Measurements from ENCODE around the gene KDM2B.

Gene KDM2B

GRCh38 chr12:121417847-121418246 is 163.0 kb downstream of the KDM2B start:
- no peak overlapping the region for H3K4me2 ChIP-seq (ENCODE audit: low read length)
- H3K79me1 ChIP-seq (ENCODE audit: low read length): peaks cover 3% of the 10 kb centered on the region
- H3K23ac ChIP-seq (ENCODE audit: low read length): no peak overlapping the region
- WGBS (ENCODE audit: extremely low coverage, insufficient coverage, low lambda C conversion rate): no CpG with 5 or more reads among the region's 6 CpGs
- peaks cover 19% of the 10 kb centered on the region for H3K36me3 ChIP-seq (ENCODE audit: control insufficient read depth, insufficient read depth, low read length)
- H2BK5ac ChIP-seq (ENCODE audit: low read length): no peak overlapping the region
- H3K79me2 ChIP-seq (ENCODE audit: control insufficient read depth, insufficient read depth, low read length): no peaks in the 10 kb centered on the region
- no peak overlapping the region for H3K27ac ChIP-seq (ENCODE audit: low read depth, low read length)
- H2BK120ac ChIP-seq (ENCODE audit: low read depth, low read length): no peak overlapping the region
- no peaks in the 10 kb centered on the region for H3K27me3 ChIP-seq (ENCODE audit: insufficient read depth, low read length, poor library complexity)
- no peak overlapping the region for H4K5ac ChIP-seq (ENCODE audit: low read length)
- no peak overlapping the region for H3K4me3 ChIP-seq (ENCODE audit: low read length)
- no peak overlapping the region for H3K56ac ChIP-seq (ENCODE audit: low read length)
- no peak overlapping the region for H3K4ac ChIP-seq (ENCODE audit: low read depth, low read length)
- no peak overlapping the region for H3K9ac ChIP-seq (ENCODE audit: low read length)
- no peak overlapping the region for H3K18ac ChIP-seq (ENCODE audit: low read length)
- H2AK5ac ChIP-seq (ENCODE audit: low read length): no peak overlapping the region
- no peak overlapping the region for H4K8ac ChIP-seq (ENCODE audit: low read depth, low read length)
- no peak overlapping the region for H2BK15ac ChIP-seq (replicated peaks; ENCODE audit: low read depth)
- DNase-seq: no peak
- H3K4me1 ChIP-seq (ENCODE audit: control insufficient read depth, low read depth, low read length): no peaks in the 10 kb centered on the region

- H3K4ac ChIP-seq (ENCODE audit: low read depth, low read length): no peak overlapping the region
- H3K23ac ChIP-seq (ENCODE audit: low read length): no peak overlapping the region
- H4K8ac ChIP-seq (ENCODE audit: low read depth, low read length): no peak overlapping the region
- no peak overlapping the region for H3K18ac ChIP-seq (ENCODE audit: low read length)
- no peak overlapping the region for H3K4me2 ChIP-seq (ENCODE audit: low read length)
- no peak overlapping the region for H3K4me3 ChIP-seq (ENCODE audit: low read length)
- H3K27me3 ChIP-seq (ENCODE audit: insufficient read depth, low read length, poor library complexity): no peaks in the 10 kb centered on the region
- no peak overlapping the region for H2BK5ac ChIP-seq (ENCODE audit: low read length)
- DNase-seq: no peak
- H2BK15ac ChIP-seq (replicated peaks; ENCODE audit: low read depth): no peak overlapping the region
- H3K9ac ChIP-seq (ENCODE audit: low read length): no peak overlapping the region
- H3K79me2 ChIP-seq (ENCODE audit: control insufficient read depth, insufficient read depth, low read length): peaks cover 2% of the 10 kb centered on the region
- no peak overlapping the region for H3K27ac ChIP-seq (ENCODE audit: low read depth, low read length)
- H2AK5ac ChIP-seq (ENCODE audit: low read length): no peak overlapping the region
- H3K56ac ChIP-seq (ENCODE audit: low read length): no peak overlapping the region
- peaks cover 5% of the 10 kb centered on the region for H3K79me1 ChIP-seq (ENCODE audit: low read length)
- no peaks in the 10 kb centered on the region for H3K4me1 ChIP-seq (ENCODE audit: control insufficient read depth, low read depth, low read length)
- no peak overlapping the region for H2BK120ac ChIP-seq (ENCODE audit: low read depth, low read length)
- no peak overlapping the region for H4K5ac ChIP-seq (ENCODE audit: low read length)
- no CpG with 5 or more reads among the region's 1 CpG for WGBS (ENCODE audit: extremely low coverage, insufficient coverage, low lambda C conversion rate)
- peaks cover 7% of the 10 kb centered on the region for H3K36me3 ChIP-seq (ENCODE audit: control insufficient read depth, insufficient read depth, low read length)
These were observed 166.9 kb downstream of the KDM2B start for GRCh38 chr12:121413917-121414316.

- Histone ChIP-seq H3K79me1 (ENCODE audit: low read length) (peaks cover 9% of the 10 kb centered on the region), H3K79me2 (ENCODE audit: control insufficient read depth, insufficient read depth, low read length) (peaks cover 19% of the 10 kb centered on the region), H3K36me3 (ENCODE audit: control insufficient read depth, insufficient read depth, low read length) (no peaks in the 10 kb centered on the region), H3K4me3 (ENCODE audit: low read length) (no peak overlapping the region), H2AK5ac (ENCODE audit: low read length) (no peak overlapping the region), H2BK5ac (ENCODE audit: low read length) (no peak overlapping the region), H4K5ac (ENCODE audit: low read length) (no peak overlapping the region), H4K8ac (ENCODE audit: low read depth, low read length) (no peak overlapping the region), H3K9ac (ENCODE audit: low read length) (no peak overlapping the region), H3K27me3 (ENCODE audit: insufficient read depth, low read length, poor library complexity) (no peaks in the 10 kb centered on the region), H2BK15ac (replicated peaks; ENCODE audit: low read depth) (no peak overlapping the region), H3K23ac (ENCODE audit: low read length) (no peak overlapping the region), H2BK120ac (ENCODE audit: low read depth, low read length) (no peak overlapping the region), H3K4me1 (ENCODE audit: control insufficient read depth, low read depth, low read length) (no peaks in the 10 kb centered on the region), H3K27ac (ENCODE audit: low read depth, low read length) (no peak overlapping the region), H3K4me2 (ENCODE audit: low read length) (no peak overlapping the region), H3K56ac (ENCODE audit: low read length) (no peak overlapping the region), H3K4ac (ENCODE audit: low read depth, low read length) (no peak overlapping the region), H3K18ac (ENCODE audit: low read length) (no peak overlapping the region)
- WGBS (ENCODE audit: extremely low coverage, insufficient coverage, low lambda C conversion rate): no CpG with 5 or more reads among the region's 2 CpGs
- DNase-seq: no peak
These were observed 175.6 kb downstream of the KDM2B start for GRCh38 chr12:121405211-121405610.

GRCh38 chr12:121404734-121405133 is 176.1 kb downstream of the KDM2B start:
- Histone ChIP-seq H3K27ac (ENCODE audit: low read depth, low read length) (no peak overlapping the region), H3K4me1 (ENCODE audit: control insufficient read depth, low read depth, low read length) (no peaks in the 10 kb centered on the region), H3K4ac (ENCODE audit: low read depth, low read length) (no peak overlapping the region), H3K18ac (ENCODE audit: low read length) (no peak overlapping the region), H3K79me2 (ENCODE audit: control insufficient read depth, insufficient read depth, low read length) (peaks cover 19% of the 10 kb centered on the region), H3K79me1 (ENCODE audit: low read length) (peaks cover 9% of the 10 kb centered on the region), H3K4me2 (ENCODE audit: low read length) (no peak overlapping the region), H3K56ac (ENCODE audit: low read length) (no peak overlapping the region), H2AK5ac (ENCODE audit: low read length) (no peak overlapping the region), H3K23ac (ENCODE audit: low read length) (no peak overlapping the region), H2BK5ac (ENCODE audit: low read length) (no peak overlapping the region), H2BK120ac (ENCODE audit: low read depth, low read length) (no peak overlapping the region), H3K36me3 (ENCODE audit: control insufficient read depth, insufficient read depth, low read length) (no peaks in the 10 kb centered on the region), H3K4me3 (ENCODE audit: low read length) (no peak overlapping the region), H3K9ac (ENCODE audit: low read length) (no peak overlapping the region), H4K5ac (ENCODE audit: low read length) (no peak overlapping the region), H3K27me3 (ENCODE audit: insufficient read depth, low read length, poor library complexity) (no peaks in the 10 kb centered on the region), H2BK15ac (replicated peaks; ENCODE audit: low read depth) (no peak overlapping the region), H4K8ac (ENCODE audit: low read depth, low read length) (no peak overlapping the region)
- no peak for DNase-seq
- WGBS (ENCODE audit: extremely low coverage, insufficient coverage, low lambda C conversion rate): no CpG with 5 or more reads among the region's 1 CpG

- H3K27me3 ChIP-seq (ENCODE audit: insufficient read depth, low read length, poor library complexity): no peaks in the 10 kb centered on the region
- H3K56ac ChIP-seq (ENCODE audit: low read length): no peak overlapping the region
- H3K4me3 ChIP-seq (ENCODE audit: low read length): no peak overlapping the region
- H3K36me3 ChIP-seq (ENCODE audit: control insufficient read depth, insufficient read depth, low read length): no peaks in the 10 kb centered on the region
- H2BK15ac ChIP-seq (replicated peaks; ENCODE audit: low read depth): no peak overlapping the region
- no peak overlapping the region for H3K4ac ChIP-seq (ENCODE audit: low read depth, low read length)
- H3K23ac ChIP-seq (ENCODE audit: low read length): no peak overlapping the region
- H3K9ac ChIP-seq (ENCODE audit: low read length): no peak overlapping the region
- no peak overlapping the region for H2BK5ac ChIP-seq (ENCODE audit: low read length)
- H3K18ac ChIP-seq (ENCODE audit: low read length): no peak overlapping the region
- H2AK5ac ChIP-seq (ENCODE audit: low read length): no peak overlapping the region
- peaks cover 17% of the 10 kb centered on the region for H3K79me2 ChIP-seq (ENCODE audit: control insufficient read depth, insufficient read depth, low read length)
- no peak overlapping the region for H3K27ac ChIP-seq (ENCODE audit: low read depth, low read length)
- WGBS (ENCODE audit: extremely low coverage, insufficient coverage, low lambda C conversion rate): no CpG with 5 or more reads among the region's 5 CpGs
- no peaks in the 10 kb centered on the region for H3K4me1 ChIP-seq (ENCODE audit: control insufficient read depth, low read depth, low read length)
- no peak overlapping the region for H4K5ac ChIP-seq (ENCODE audit: low read length)
- no peak overlapping the region for H4K8ac ChIP-seq (ENCODE audit: low read depth, low read length)
- H2BK120ac ChIP-seq (ENCODE audit: low read depth, low read length): no peak overlapping the region
- no peak for DNase-seq
- peaks cover 7% of the 10 kb centered on the region for H3K79me1 ChIP-seq (ENCODE audit: low read length)
- H3K4me2 ChIP-seq (ENCODE audit: low read length): no peak overlapping the region
These were observed 177.1 kb downstream of the KDM2B start for GRCh38 chr12:121403721-121404120.

- Histone ChIP-seq H3K36me3 (ENCODE audit: control insufficient read depth, insufficient read depth, low read length) (no peaks in the 10 kb centered on the region), H2AK5ac (ENCODE audit: low read length) (no peak overlapping the region), H3K4me3 (ENCODE audit: low read length) (peak overlapping the region; percentile 93), H3K79me2 (ENCODE audit: control insufficient read depth, insufficient read depth, low read length) (peaks cover 17% of the 10 kb centered on the region), H3K4me2 (ENCODE audit: low read length) (peak overlapping the region; percentile 28), H3K27me3 (ENCODE audit: insufficient read depth, low read length, poor library complexity) (no peaks in the 10 kb centered on the region), H4K8ac (ENCODE audit: low read depth, low read length) (no peak overlapping the region), H3K79me1 (ENCODE audit: low read length) (peaks cover 5% of the 10 kb centered on the region), H2BK15ac (replicated peaks; ENCODE audit: low read depth) (no peak overlapping the region), H3K4ac (ENCODE audit: low read depth, low read length) (peak overlapping the region; percentile 94), H2BK5ac (ENCODE audit: low read length) (peak overlapping the region; percentile 67), H4K5ac (ENCODE audit: low read length) (no peak overlapping the region), H3K18ac (ENCODE audit: low read length) (peak overlapping the region; percentile 62), H3K9ac (ENCODE audit: low read length) (peak overlapping the region; percentile 99), H3K56ac (ENCODE audit: low read length) (peak overlapping the region; percentile 99), H2BK120ac (ENCODE audit: low read depth, low read length) (no peak overlapping the region), H3K23ac (ENCODE audit: low read length) (peak overlapping the region; percentile 97), H3K4me1 (ENCODE audit: control insufficient read depth, low read depth, low read length) (no peaks in the 10 kb centered on the region), H3K27ac (ENCODE audit: low read depth, low read length) (peak overlapping the region; percentile 58)
- peak; percentile 73 for DNase-seq
- WGBS (ENCODE audit: extremely low coverage, insufficient coverage, low lambda C conversion rate): no CpG with 5 or more reads among the region's 48 CpGs
These were observed 180.3 kb downstream of the KDM2B start for GRCh38 chr12:121400332-121401139.
